Skeletal muscle cell (primary cell): ENCODE data around the gene TMEM144.

Source experiments
- DNase-seq: peaks from one replicate; pipeline ENCODE4 v3.0.0-alpha.2; 2010; ENCODE audit warnings: low read depth
- H3K4me3 ChIP-seq: 2 replicates; pipeline ENCODE4 v1.5.1; 2011; ENCODE audit warnings: low read depth, mild to moderate bottlenecking, control low read depth, low read length, moderate library complexity

Gene TMEM144

GRCh38 chr4:158209825-158210807 lies at the start of gene TMEM144:
TMEM144 (plus strand) TSS chr4:158210486; CDS start chr4:158212668, 2,182 bp downstream.
- peak; percentile 73 for DNase-seq
- peak within 1 kb of the TSS; percentile 48 for H3K4me3 ChIP-seq

GRCh38 chr4:158161551-158162354 lies 48.5 kb upstream of the TMEM144 start:
- peak; percentile 66 for DNase-seq
- H3K4me3 ChIP-seq = no peak overlapping the region

- no peak overlapping the region for H3K4me3 ChIP-seq
- DNase-seq = no peak
Measured at GRCh38 chr4:158162631-158163030, 47.7 kb upstream of the TMEM144 start.

- H3K4me3 ChIP-seq = no peak overlapping the region
- DNase-seq = no peak
Measured at GRCh38 chr4:158163941-158164767, 46.1 kb upstream of the TMEM144 start.

- DNase-seq = no peak
- H3K4me3 ChIP-seq = no peak overlapping the region
Measured at GRCh38 chr4:158164768-158165213, 45.5 kb upstream of the TMEM144 start.

- DNase-seq = no peak
- H3K4me3 ChIP-seq = peak overlapping the region; percentile 5
Measured at GRCh38 chr4:158166701-158167100, 43.6 kb upstream of the TMEM144 start.

GRCh38 chr4:158168606-158169005 lies 41.7 kb upstream of the TMEM144 start:
- peak overlapping the region; percentile 51 for H3K4me3 ChIP-seq

GRCh38 chr4:158169506-158169905 lies 40.8 kb upstream of the TMEM144 start:
- no peak for DNase-seq
- peak overlapping the region; percentile 51 for H3K4me3 ChIP-seq

More at GRCh38 chr4:158168606-158169005, 41.7 kb upstream of the TMEM144 start:
- DNase-seq = no peak

- H3K4me3 ChIP-seq = peak overlapping the region; percentile 51
- peak; percentile 29 for DNase-seq
Measured at GRCh38 chr4:158169931-158170690, 40.2 kb upstream of the TMEM144 start.

- H3K4me3 ChIP-seq = peak overlapping the region; percentile 51
- DNase-seq = peak; percentile 45
Measured at GRCh38 chr4:158170691-158171561, 39.4 kb upstream of the TMEM144 start.

GRCh38 chr4:158172261-158173258 lies 37.7 kb upstream of the TMEM144 start, which contains the start of gene GASK1B:
GASK1B (minus strand) TSS chr4:158173025; CDS start chr4:158171375, 1,650 bp downstream.
- no peak for DNase-seq
- H3K4me3 ChIP-seq = peak within 1 kb of the TSS; percentile 51

- no peak for DNase-seq
Measured at GRCh38 chr4:158176108-158176507, 34.2 kb upstream of the TMEM144 start.

GRCh38 chr4:158176776-158177175 lies 33.5 kb upstream of the TMEM144 start:
- DNase-seq = no peak
- H3K4me3 ChIP-seq = no peak overlapping the region

More at GRCh38 chr4:158176108-158176507, 34.2 kb upstream of the TMEM144 start:
- no peak overlapping the region for H3K4me3 ChIP-seq

- DNase-seq = no peak
- H3K4me3 ChIP-seq = no peak overlapping the region
Measured at GRCh38 chr4:158179465-158179864, 30.8 kb upstream of the TMEM144 start.

GRCh38 chr4:158181906-158182305 lies 28.4 kb upstream of the TMEM144 start:
- DNase-seq = no peak
- no peak overlapping the region for H3K4me3 ChIP-seq

- H3K4me3 ChIP-seq = no peak overlapping the region
- DNase-seq = no peak
Measured at GRCh38 chr4:158182736-158183135, 27.6 kb upstream of the TMEM144 start.
